Measurements from ENCODE around the gene KSR1. TPM values are rescaled to one million over a fixed set of nuclear protein-coding genes. Genes with fewer than 3 reads are reported as not detected.

Gene KSR1
- total RNA-seq, 2 donors from 2014 or later = 7.9 to 10.2 TPM

DNA sequence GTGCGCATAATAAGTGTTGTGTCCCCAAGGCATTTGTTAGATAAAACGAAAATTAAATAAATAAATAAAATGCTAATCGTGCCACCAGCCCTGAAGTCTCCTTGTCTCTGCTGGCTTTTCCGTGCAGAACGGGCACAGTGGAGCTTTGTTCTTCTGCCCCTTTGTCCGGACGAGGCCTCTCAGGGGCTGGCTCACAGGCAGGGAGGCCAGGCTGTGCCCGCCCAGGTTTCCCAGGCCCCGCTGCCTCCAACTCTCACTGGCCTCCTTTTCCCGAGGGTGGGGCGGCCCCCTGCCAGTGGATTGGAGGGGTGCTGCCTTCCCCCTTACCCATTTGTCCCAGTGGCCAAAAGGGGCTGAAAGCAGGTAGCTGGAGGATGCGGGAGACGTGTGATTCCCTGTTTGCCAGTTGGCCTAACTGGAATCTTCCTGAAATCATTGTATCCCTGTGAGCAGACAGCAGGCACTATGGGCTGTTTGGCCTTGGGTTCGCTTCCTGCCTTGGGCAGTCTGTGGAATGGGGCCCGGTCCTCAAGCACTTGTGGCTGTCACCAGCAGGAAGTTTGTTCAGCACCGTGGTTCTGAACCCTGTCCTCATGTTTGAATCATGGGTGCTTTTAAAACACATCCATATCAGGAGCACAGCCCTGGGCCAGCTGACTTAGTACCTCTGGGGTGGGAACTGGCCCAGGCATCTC lies 64.4 kb downstream of the KSR1 start:
- TF ChIP-seq, protein P1, sequence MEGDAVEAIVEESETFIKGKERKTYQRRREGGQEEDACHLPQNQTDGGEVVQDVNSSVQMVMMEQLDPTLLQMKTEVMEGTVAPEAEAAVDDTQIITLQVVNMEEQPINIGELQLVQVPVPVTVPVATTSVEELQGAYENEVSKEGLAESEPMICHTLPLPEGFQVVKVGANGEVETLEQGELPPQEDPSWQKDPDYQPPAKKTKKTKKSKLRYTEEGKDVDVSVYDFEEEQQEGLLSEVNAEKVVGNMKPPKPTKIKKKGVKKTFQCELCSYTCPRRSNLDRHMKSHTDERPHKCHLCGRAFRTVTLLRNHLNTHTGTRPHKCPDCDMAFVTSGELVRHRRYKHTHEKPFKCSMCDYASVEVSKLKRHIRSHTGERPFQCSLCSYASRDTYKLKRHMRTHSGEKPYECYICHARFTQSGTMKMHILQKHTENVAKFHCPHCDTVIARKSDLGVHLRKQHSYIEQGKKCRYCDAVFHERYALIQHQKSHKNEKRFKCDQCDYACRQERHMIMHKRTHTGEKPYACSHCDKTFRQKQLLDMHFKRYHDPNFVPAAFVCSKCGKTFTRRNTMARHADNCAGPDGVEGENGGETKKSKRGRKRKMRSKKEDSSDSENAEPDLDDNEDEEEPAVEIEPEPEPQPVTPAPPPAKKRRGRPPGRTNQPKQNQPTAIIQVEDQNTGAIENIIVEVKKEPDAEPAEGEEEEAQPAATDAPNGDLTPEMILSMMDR (IDR thresholded peaks at IDR 0.05) = no peak
- no peaks in the 10 kb centered on the region for H3K36me3 ChIP-seq
- H3K4me3 ChIP-seq = no peak overlapping the region
- H3K27me3 ChIP-seq = no peaks in the 10 kb centered on the region
- peaks cover 0 to 14% of the 10 kb centered on the region in 2 donors for H3K4me1 ChIP-seq
- H3K27ac ChIP-seq = no peak overlapping the region
- H3K9me3 ChIP-seq = no peaks in the 10 kb centered on the region
- DNase-seq (ENCODE audit: low spot score) = no peak

DNA sequence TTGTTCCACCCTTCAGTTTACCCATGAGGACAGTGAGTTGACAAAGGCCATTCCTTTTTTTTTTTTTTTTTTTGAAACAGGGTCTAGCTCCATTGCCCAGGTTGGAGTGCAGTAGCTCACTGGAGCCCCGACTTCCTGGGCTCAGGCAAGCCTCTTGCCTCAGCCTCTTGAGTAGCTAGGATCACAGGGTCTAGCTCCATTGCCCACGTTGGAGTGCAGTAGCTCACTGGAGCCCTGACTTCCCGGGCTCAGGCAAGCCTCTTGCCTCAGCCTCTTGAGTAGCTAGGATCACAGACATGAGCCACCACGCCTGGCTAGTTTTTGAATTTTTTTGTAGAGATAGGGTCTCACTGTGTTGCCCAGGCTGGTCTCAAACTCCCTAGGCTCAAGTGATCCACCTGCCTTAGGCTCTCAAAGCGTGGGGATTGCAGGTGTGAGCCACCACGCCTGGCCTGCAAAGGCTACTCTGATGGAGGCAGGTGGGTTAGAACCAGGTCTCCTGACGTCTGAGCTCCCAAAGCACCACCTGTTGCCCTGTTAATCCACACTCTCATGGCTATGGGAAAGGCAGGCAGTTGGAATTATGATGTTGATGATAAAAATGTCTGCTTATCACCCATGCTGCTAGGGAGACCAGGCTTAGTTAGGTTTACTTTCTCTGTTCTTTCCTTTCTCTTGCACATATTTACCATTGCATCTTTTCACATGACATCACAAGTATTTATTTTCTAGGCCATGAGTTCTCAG lies 65.2 kb downstream of the KSR1 start:
- TF ChIP-seq, protein P1 (IDR thresholded peaks at IDR 0.05) = no peak
- Histone ChIP-seq H3K27ac (no peak overlapping the region), H3K36me3 (no peaks in the 10 kb centered on the region), H3K27me3 (no peaks in the 10 kb centered on the region), H3K9me3 (no peaks in the 10 kb centered on the region), H3K4me1 (peaks cover 0 to 17% of the 10 kb centered on the region in 2 donors), H3K4me3 (no peak overlapping the region)
- no peak for DNase-seq (ENCODE audit: low spot score)

DNA sequence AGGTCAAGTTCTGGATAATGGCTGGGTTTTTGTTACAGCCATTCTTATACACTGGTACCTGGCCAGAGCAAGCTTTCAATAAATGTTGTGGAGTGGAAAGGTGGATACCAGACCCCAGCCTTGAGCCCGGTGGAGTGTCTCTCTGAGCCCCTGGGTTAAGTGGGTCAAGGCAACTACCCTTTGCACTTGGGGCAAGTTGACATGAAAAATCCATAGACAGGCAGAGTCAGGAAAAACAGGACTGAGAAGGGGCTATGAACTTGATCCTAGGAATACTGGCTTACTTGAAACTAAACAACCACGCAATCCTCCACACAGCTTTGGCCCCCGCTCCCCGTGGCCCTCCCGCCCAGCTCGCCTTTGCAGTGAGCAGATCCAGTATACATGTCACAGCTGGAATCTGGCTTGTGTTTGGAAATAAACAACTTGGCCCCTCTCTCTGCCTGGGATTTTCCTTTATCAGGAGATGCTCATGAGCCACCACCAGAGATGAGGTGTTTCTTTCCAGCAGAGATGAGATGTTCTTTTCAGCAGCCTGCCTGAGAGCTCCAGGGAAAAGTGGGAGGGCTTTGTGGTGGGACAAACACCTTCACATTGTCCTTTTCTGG lies 65.9 kb downstream of the KSR1 start:
- TF ChIP-seq, protein P1 (IDR thresholded peaks at IDR 0.05) = no peak
- no peaks in the 10 kb centered on the region for H3K27me3 ChIP-seq
- DNase-seq (ENCODE audit: low spot score) = no peak
- no peaks in the 10 kb centered on the region for H3K36me3 ChIP-seq
- peaks cover 0 to 24% of the 10 kb centered on the region in 2 donors for H3K4me1 ChIP-seq
- H3K27ac ChIP-seq = no peak overlapping the region
- H3K9me3 ChIP-seq = no peaks in the 10 kb centered on the region
- H3K4me3 ChIP-seq = no peak overlapping the region

DNA sequence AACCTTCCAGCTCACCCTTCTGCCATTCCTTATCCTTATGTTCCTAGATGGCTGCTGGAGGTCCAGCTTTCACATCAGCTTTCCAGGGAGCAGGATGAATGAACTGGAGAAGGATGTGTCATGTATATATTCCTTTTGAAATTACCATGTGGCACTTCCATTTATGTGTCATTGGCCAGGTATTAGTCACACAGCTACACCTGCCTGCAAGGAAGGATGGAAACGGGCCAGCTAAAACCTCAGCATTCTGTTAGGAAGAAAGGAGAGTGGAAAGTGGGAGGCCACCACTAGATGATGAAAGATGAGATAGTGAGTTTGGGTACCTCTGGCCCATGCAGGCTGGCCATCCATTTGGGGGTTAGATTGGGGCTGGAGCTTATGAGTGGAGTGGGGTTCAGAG lies 67.5 kb downstream of the KSR1 start:
- peaks cover 0 to 20% of the 10 kb centered on the region in 2 donors for H3K4me1 ChIP-seq
- DNase-seq (ENCODE audit: low spot score) = no peak
- H3K27me3 ChIP-seq = no peaks in the 10 kb centered on the region
- no peaks in the 10 kb centered on the region for H3K36me3 ChIP-seq
- TF ChIP-seq, protein P1 (IDR thresholded peaks at IDR 0.05) = no peak
- no peaks in the 10 kb centered on the region for H3K9me3 ChIP-seq
- H3K27ac ChIP-seq = no peak overlapping the region
- no peak overlapping the region for H3K4me3 ChIP-seq

DNA sequence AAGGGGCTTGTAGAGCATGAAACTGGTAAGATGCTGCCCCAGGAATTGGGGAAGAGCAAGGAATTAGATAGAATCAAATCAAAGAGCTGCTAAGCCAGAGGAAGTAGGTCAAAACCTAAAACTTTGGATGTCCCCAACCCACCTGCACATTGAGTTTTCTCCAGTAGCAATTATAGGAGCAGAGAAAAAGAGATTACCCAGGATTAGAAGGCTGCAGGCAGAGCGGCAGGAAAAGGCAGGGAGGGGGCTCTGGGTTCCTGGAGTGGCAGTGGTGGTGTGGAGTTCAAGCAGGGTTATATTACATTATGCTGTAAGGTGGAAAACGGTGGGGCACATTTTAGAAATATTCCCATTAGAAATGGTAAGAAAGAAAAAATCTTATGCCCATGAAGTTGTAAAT lies 68.3 kb downstream of the KSR1 start:
- H3K27me3 ChIP-seq = no peaks in the 10 kb centered on the region
- TF ChIP-seq, protein P1 (IDR thresholded peaks at IDR 0.05) = no peak
- no peaks in the 10 kb centered on the region for H3K9me3 ChIP-seq
- DNase-seq (ENCODE audit: low spot score) = no peak
- no peak overlapping the region for H3K27ac ChIP-seq
- no peaks in the 10 kb centered on the region for H3K36me3 ChIP-seq
- peaks cover 0 to 11% of the 10 kb centered on the region in 2 donors for H3K4me1 ChIP-seq
- H3K4me3 ChIP-seq = no peak overlapping the region
